Neural progenitor cell (in vitro differentiated cells): ENCODE results near the gene ACMSD.

ENCODE experiments used
- EZH2phosphoT487 ChIP-seq: fragments of 200-600 bp; sonication (generic); IDR thresholded peaks from 2 replicates; pipeline ENCODE4 v1.6.1; 2017; ENCODE audit warnings: antibody characterized with exemption
- TF ChIP-seq, protein P1 (sequence below): fragments of 200-600 bp; sonication (generic); IDR thresholded peaks from 2 replicates; pipeline ENCODE4 v1.5.1; 2017; ENCODE audit warnings: antibody characterized with exemption, mild to moderate bottlenecking

GRCh38 chr2:134911400-134911785 is 73.0 kb downstream of the ACMSD start:
- TF ChIP-seq, protein P1, sequence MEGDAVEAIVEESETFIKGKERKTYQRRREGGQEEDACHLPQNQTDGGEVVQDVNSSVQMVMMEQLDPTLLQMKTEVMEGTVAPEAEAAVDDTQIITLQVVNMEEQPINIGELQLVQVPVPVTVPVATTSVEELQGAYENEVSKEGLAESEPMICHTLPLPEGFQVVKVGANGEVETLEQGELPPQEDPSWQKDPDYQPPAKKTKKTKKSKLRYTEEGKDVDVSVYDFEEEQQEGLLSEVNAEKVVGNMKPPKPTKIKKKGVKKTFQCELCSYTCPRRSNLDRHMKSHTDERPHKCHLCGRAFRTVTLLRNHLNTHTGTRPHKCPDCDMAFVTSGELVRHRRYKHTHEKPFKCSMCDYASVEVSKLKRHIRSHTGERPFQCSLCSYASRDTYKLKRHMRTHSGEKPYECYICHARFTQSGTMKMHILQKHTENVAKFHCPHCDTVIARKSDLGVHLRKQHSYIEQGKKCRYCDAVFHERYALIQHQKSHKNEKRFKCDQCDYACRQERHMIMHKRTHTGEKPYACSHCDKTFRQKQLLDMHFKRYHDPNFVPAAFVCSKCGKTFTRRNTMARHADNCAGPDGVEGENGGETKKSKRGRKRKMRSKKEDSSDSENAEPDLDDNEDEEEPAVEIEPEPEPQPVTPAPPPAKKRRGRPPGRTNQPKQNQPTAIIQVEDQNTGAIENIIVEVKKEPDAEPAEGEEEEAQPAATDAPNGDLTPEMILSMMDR, result no peak
- TF ChIP-seq EZH2phosphoT487, result no peak
